Hindlimb muscle (tissue), 1 donor: ENCODE results near the gene MIPEP. TPM values are rescaled to one million over a fixed set of nuclear protein-coding genes. Genes with fewer than 3 reads are reported as not detected.

Experiments
- DNase-seq: peaks from one replicate; pipeline ENCODE4 v3.0.0-alpha.2; 2013
- polyA plus RNA-seq: library from polyadenylated mRNA; unstranded; fragments of 120-200 nt; gene quantifications from one replicate; pipeline ENCODE4 v1.2.1, GENCODE V29; 2013; ENCODE audit not compliant: insufficient read length

The MIPEP gene
- polyA plus RNA-seq, 1 donor: 6.9 TPM

DNA sequence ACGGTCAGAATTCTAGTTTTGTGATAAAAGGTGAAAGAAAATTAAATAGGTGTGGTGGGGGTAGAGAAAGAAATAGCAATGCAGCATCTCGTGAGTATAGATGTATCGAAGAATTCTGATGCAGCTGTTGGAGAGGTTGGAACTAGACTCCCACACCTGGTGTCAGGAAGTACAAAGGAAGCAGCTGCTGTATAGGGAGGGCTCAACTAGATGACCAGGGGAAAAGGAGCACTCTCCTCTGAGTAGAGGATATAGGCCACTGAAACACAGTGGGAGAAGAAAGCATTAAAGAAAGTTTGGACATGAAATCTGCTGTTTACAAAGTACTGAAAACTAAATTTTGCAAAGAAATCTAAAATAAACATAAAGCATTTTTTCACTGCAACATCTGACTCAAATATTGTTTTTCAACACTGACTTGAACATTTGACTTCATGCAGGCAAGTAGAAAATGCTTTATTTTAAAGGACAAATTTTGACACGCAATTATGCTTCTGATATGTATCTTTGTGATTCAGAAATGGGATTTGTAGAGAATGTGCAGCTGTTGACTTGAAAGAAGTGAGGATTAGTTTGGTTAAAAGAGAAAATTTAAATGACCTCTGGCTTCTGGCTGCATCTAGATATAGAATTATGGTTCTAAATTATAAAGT is 82.2 kb downstream of the MIPEP start:
- no peak for DNase-seq

DNA sequence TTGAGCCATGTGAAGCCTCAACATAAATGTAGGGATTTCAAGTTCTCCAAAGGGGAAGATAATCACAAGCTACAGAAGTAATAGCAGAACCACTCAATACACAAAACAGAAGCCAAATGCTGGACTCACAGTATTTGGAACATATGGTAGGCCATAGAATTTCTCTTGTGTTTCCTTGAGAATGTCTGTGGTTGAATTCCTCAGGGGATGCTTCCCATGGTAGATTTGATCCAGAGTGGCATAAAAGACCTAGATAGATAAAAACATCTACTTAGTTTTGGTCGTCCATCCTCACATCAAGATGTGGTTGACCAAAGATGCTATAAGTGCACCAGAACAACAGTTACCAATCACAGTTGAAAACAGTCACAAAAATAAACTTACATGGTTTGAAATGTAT is 83.4 kb downstream of the MIPEP start:
- no peak for DNase-seq

DNA sequence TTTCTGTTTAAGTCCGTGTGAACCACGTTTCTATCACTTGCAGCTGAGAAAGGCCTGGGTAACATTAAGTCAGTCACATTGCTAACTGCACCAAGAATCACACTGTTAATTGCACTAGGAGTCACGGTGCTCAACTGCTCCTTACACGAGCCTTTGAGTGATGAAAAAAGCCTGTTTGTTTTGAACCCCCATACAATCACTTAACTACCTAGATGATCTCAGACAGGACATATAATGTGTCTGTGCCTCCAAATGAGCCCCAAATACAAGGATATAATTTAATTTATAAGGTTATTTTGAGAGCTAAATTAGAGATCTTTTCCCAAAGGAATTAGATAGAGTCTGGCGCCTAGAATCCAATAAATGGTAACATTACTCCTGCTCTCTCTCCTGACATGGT is 84.1 kb downstream of the MIPEP start:
- no peak for DNase-seq

DNA sequence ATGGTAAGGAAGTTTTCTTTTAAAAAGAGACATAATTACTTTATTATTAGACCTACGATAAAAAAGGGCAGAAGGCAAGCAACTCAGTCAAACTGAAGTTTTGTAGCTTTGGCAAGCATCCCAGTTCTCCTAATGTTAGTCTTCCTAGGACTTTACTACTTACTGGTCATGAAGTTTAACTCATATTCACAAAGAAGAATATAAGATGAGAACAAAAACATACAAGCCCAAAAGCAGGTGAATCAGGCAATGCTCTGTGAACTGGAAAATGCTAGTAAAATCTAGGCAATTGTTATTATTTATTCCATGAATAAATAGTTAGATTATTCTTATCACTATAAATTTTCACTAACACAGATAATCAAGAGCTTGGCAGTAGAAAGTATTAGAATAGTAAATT is 85.0 kb downstream of the MIPEP start:
- DNase-seq: no peak

DNA sequence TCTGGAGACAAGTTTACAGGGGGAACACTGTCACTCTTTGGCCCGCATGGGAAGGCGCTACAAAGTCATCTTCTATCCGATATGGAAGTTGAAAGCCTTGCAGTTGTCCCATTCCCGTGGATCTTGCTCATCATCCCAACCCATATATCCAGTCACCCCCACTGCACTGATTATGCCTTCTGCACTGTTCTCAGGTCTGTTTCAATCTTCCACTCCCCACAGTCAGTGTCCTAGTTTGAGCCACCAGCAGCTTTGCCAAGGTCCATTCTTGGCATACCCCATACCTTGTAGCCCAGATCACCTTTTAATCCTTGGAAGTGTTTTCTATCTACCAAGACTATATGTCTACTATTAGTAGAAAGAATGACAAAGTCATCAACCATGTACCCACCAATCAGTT is 88.1 kb downstream of the MIPEP start:
- DNase-seq: no peak

DNA sequence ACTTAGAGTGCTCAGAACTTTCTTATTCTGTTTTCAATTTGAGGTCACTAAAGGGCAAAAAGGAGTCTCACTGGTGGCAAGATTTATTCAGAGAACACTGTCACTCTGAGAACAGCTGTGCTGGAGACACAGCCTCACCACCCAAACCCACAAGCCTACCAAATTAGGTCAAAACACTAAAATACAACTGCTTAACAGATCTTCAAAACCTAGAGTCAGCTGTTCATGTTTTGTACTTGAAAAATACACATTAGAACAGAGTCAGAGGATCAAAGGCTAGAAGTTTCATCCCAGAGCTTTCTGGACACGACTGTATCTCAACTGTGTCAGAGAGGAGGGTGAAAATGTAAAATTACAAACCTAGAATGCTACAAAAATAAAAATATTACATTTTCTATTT is 89.3 kb downstream of the MIPEP start:
- no peak for DNase-seq

DNA sequence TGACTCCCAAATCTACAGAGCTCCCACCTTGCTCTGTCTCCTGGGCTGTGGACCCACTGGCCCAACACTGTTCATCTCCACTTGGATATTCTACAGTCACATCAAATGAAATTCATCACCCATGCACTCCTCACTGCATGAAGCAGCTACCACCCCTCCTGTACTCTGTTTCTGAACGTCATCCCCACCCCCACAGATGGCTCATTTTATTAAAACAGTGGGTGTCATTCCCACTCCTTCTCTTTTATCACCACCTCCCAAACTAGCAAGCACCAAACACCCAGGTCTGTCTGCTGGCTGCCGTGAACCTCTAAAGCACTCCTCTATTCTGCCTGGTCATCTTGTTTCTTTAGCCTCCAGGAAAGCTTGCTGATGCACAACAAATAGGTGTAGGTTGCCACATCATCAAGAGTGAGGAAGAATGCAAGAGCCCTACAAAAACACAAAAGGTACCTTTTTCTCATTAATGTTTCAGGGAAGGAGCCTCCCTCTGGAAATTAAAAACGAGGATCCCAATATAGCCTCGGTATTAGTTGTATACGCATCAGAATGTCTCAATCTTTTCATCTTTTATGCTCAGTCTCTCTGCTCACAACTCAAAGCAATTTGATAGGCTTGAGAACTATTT is 91.8 kb downstream of the MIPEP start:
- DNase-seq: no peak

DNA sequence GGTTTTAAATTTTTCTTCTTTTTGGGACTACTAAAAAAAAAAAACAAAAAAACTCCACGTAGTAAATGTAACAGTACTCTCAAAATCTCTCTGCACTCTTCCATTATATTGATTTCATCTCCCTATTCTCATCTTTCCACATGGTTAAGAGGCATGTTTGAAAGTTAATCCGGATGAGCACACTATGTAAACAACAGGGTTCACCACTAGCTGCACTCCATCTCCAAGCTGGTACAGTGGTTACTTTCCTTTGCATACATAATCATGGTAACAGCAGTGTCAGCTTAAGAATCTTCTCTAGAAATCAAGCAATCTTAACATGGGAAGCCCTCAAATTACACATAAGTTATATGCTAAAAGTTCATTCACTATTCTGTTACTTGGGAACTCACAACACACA is 92.6 kb downstream of the MIPEP start:
- DNase-seq: no peak

DNA sequence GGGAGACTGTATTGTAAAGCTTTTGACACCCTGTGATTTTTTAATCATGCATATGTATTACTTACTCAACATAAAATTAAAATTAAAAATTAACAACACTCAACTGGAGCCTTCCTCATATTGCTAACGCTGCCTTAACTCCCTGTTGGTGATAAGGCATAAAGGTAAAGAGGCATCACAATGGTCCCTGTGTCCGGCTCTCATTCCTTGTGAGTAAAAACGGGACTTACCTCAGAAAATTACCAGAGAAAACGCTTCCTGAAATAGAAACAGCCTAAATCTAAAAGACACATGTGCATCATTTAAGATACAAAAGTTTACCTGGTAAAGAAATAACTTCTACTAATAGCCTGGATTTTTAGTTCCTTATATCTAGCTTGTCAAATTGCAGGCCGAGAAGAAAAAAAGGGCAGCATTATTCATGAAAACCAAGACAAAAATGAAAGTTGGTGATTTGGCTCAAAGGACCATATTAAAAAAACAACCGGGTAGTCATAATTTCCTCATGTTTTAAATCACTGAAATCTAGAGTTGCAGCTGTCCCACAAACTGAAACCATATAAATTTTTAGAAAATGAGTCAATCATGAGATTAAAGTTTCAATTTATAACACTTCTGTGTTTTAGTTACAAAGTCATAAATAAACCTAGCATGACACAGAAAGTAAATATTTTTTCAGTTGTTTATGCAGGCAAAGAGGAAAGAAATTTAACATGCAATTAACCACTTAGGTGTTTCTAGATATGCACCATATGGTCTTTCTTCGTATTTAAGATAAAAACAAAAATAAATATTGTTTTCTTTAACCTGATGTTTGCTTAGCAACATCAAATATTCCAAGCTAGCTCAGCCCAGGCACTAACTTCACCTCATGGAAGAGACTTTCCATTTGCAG is 94.7 kb downstream of the MIPEP start:
- no peak for DNase-seq

DNA sequence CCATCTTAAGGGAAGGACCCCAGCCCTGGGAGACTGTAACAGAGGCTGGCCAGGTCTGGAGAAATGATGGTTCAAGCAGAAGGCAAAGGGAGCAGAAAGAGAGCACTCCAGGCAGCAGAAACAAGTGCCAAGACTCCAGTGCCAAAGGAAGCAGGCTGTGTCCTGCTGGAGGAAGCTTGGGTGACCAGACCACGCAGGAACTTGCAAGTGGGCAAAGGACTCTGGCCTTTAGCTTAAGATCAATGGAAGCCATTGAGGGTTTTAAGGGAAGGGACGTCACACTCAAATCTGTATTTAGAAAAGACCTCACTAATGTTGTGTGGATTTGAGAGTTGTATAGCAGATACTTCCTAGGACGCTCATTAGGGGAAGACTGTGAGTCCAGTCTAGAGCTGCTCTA is 95.5 kb downstream of the MIPEP start:
- DNase-seq: no peak

DNA sequence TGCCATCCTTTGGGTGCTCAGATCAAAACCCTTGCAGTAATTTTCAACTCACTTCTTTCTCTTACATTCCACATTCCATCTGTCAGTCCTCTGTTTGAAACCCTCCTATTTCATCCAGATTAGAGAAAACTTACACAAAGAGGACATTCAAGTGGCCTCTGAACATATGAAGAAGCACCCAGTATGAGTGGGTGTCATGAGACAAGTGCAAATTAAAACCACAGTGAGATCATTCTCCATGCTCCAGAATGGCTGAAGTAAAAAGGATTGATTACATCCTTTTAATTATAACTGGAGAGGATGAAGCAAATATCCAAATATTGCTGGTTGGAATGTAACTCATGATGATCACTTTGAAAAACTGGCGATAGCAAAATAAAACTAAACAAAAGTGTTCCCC is 96.5 kb downstream of the MIPEP start:
- DNase-seq: no peak

DNA sequence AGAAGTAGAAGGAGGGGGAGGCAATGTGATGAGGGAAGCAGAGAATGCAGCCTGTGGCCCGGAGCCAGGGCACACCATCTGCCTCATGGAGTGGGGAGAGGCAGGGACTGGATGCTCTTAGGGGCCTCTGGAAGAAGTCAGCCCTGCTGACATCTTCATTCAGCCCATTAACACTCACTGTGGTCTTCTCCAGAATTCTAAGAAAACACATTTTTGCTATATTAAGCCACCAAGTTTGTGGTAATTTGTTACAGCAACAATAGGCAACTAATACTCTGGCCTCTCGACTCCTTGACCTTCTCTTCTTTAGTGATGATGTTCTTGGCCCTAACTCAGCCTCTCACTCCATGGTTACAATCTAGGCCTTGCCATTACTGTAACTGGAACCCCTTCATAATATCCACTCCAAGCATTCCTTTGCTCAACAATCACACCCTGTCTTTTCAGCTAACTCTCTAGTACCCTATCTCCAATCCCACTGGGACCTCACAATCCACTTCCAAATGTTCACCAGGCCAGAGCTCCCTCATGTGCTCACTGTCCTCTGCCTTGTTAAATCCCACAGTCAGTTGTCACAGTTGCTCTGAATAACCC is 98.5 kb downstream of the MIPEP start:
- no peak for DNase-seq

DNA sequence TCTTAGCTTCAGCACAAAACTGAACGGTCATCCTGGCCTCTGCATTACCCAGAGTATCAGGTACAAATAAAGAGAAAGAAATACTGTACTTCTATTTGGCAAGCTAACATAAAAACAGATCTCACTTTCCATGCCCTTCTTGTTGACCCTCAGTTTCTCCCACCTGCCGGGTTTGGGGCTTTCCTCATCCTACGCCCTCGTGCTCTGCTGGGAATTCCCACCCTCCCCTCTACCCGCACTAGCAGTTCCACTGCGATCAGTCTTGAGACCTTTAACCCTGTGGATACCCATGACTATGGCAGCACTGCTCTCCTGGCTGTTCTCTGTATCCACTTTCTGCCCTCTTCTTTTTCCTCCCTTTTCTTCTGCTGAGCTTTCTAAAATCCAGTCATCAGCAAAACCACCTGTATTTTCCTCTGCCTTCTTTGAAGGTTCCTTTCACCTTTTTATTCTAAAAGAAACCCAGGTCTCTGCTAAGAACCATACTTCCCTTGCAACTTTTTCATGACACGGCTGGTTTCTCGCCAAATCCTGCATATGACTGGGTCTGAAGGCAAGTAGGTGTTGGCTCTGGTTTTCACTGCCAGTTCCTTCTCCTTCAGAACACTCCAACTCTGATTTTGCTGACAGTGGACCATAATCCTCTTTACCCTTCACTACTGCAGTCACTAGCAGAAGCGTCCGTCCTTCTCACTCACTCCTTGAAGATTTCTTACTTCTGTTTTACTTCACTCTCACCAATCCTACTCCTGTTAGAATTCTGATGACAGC is 99.4 kb downstream of the MIPEP start:
- no peak for DNase-seq

DNA sequence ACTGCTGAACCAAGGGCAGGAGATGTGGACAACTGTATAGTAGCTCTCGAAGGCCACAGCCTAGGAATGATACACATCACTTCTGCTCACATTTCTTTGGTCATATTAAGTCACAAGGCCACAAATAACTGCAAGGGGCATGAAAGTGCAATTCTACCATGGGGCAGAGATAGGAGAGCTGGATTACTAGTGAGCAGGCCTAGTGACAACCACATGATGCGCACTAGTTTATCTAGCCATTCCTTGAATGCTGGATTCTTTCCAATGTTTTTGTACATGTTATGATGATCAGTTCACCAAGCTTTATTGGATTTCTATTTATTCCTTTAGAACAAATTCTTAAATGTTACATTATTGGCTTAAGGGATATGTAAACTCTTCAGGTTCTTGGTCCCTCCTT is 100.7 kb downstream of the MIPEP start:
- no peak for DNase-seq

DNA sequence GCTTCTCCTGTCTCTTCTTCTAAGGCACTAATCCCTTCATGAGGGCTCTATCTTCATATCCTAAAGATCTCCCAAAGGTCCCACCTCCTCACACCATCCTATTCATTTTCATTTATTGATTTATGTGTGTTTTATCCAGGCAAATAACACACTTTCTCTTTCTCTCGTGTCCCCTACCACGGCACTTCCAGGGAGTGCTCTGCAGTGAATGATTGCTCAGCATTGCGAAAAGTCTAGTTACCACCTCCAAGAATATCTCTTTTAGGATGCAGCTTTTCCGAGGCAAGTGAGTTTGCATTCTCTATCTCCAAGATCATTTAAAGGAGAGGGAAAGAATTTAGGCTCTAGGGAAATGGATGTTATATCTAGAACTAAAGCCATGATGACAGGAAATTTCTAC is 101.7 kb downstream of the MIPEP start:
- DNase-seq: no peak

DNA sequence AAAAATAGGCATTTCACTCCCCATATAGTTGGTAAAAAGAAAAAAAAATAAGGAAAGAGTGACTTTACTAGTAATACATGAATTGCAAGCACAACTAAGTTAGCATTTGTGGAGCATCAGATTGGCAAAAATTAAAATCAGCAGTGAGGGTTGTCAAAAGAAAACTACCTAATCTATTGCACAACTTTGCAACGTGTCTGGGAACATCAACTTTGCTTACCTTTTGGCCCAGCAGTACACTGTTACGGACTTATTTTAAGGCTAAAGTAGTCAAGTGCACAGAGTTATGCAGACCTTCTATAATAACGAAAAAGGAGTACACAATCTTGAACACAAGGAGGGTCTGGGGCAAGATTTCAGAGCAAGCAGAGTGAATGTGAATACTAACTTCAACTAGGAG is 102.6 kb downstream of the MIPEP start:
- DNase-seq: no peak

DNA sequence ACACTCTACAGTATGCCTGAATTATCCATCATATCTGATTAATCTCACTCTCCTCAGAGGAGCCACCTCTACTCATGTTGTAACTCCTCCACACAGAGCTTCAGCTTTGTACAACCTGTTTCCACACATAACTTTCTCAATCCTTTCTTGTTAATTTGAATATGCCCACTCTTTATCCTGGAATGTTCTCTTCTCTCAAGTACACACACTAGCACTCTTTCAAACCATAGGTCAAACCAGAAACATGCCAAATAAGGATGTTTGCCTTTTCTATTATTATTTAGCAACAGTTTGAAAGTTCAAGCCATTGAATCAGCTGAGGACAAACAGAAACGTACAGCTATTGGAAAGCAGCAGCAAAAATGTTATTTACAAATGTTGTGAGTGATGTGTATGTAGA is 110.3 kb downstream of the MIPEP start:
- no peak for DNase-seq

DNA sequence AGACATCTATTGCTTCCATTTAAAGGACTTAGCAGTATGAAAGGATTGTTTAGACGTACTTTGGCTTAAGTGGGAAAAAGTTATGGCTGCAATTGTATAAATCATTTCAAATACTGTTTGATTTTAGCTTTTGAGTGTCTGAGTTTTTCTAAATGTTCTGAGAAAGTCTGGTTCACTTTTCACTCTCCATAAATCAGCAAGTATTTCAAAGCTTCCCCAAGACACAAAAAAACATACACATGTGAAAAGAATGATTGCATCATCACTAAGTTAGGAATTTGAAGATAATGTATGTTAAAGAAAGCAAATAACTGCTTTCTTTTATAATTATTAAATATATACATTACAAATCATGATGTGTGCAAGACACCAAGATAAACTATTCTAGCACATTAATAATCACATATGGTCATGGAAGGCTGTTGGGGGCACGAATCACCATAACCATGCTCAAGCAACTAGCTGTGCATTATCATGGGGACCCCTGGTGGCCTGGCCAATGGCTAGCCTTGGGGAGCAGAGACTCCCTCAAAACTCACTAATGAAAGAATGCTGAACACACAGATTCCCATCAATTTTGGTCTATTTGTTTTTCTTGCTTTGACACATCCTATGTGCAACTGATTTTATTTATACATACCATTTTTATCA is 111.1 kb downstream of the MIPEP start:
- DNase-seq: no peak

DNA sequence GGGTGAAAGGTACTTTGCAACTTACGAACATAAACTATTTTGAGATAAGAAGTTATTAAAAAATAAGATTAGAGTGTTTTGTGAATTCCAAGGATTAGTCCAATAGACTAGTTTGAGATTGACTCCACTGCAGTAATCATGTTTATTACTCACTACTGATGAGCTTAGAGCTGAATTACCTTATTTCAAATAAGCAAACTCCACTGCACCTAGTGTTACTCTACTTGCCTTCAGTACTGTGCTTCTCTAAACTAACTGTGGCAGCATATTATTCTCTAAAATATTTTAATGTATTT is 111.7 kb downstream of the MIPEP start:
- no peak for DNase-seq

DNA sequence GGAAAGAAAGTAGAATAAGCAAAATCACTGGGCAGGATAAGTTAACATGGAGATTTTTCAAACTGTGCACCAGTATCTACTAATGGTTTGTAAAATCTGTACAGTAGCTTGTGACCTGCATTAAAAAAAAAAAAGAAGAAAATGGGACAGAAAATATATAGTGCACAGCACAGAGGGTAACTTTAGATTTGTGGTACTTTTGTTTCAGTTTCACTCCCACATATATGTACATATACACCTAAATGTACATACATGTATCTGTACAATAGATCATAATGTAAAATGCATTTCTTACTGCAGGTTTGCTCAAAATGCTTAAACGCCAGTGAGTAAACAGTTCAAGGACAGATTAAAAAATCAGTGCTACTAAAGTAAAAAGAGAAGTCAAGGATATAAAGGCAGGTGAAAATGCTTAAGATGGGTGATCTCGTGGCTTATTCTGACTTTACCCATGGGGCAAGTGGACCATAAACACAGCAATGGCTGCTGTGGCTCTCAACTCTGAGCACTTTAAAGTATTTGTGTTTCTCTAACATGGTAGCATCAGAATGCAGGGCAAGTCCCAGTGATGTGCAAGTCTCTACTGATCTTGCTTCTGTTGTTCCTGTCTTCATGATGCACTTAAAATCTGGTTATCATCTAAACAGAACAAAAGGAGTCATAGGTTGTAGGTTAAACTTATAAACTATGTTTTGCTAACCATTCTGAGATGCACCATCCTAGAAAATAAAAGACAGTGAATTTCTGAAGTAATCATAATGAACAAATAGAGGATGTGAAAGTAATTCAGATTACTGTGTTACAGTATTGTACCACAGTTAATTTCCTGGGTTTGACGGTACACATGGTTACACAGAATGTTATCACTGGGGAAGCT is 112.3 kb downstream of the MIPEP start:
- no peak for DNase-seq

DNA sequence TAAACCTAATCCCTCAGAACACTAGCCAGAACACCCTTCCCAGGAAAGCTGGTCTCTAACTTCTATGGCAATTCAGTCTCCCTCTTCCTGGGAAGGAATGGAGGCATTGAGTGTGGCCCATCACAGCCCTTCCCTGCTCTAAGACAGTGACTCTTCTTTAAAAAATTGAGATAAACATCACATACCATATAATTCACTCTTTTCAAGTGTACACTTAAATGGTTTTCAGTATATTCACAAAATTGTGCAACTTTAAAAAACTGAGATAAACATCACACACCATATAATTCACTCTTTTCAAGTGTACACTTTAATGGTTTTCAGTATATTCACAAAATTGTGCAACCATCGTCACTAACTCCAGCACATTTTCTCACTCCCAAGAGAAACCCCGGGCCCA is 116.5 kb downstream of the MIPEP start:
- DNase-seq: no peak
